Testis (tissue), 5 donors: Measurements from ENCODE around the gene FAM9B. TPM values are rescaled to one million over a fixed set of nuclear protein-coding genes. Genes with fewer than 3 reads are reported as not detected.

ENCODE experiments used
- DNase-seq: peaks from one replicate; pipeline ENCODE4 v3.0.0-alpha.2; 2019
- H3K27ac ChIP-seq, 2 donors: fragments of 200-600 bp; sonication (generic); one replicate each; pipeline ENCODE4 v1.5.1; 2019
- H3K27me3 ChIP-seq: fragments of 200-600 bp; sonication (generic); one replicate; pipeline ENCODE4 v1.5.1; 2019
- H3K36me3 ChIP-seq: fragments of 200-600 bp; sonication (generic); one replicate; pipeline ENCODE4 v1.5.1; 2017; ENCODE audit warnings: low read depth; ENCODE audit errors: missing control alignments
- H3K4me1 ChIP-seq: fragments of 200-600 bp; sonication (generic); one replicate; pipeline ENCODE4 v1.5.1; 2019
- H3K4me3 ChIP-seq, 2 donors: fragments of 200-600 bp; sonication (generic); one replicate each; pipeline ENCODE4 v1.5.1; 2017 to 2019
- H3K9me3 ChIP-seq: fragments of 200-600 bp; sonication (generic); one replicate; pipeline ENCODE4 v1.5.1; 2017
- POLR2A ChIP-seq: fragments of 450-650 bp; IDR thresholded peaks from one replicate; pipeline ENCODE4 v1.6.1; 2017; ENCODE audit warnings: antibody characterized with exemption, mild to moderate bottlenecking, moderate library complexity
- WGBS, 2 donors: methylation state at CpG; one replicate each; pipeline ENCODE4 v1.1.5; 2018; 5-methylcytosine and 5-hydroxymethylcytosine counted together
- intact Hi-C: fragments of 100-400 bp; cut with DNase I; formaldehyde crosslinking; loops from one replicate; pipeline ENCODE4 v1.15.1; 2023; ENCODE audit warnings: low total_unique reads
- long read RNA-seq, 2 donors: transcript quantifications; one replicate each; lab custom pipeline, GENCODE V29; 2026
- polyA plus RNA-seq: library from polyadenylated mRNA; stranded (reverse); fragments of 350-450 nt; fragmentation: Illumina TruSeq; extraction: RNeasy Lipid Tissue Mini Kit (QIAGEN cat#74804); gene quantifications from one replicate; pipeline ENCODE4 v1.2.3, GENCODE V29; 2014; ENCODE audit warnings: low read depth, low replicate concordance; ENCODE audit not compliant: insufficient read depth
- total RNA-seq, 2 donors: library from RNA; depleted of rRNA; stranded (reverse); fragments of >200 nt; gene quantifications; one replicate each; pipeline ENCODE4 v1.2.3, GENCODE V29; 2016
- TF ChIP-seq, protein P1 (sequence below), 3 experiments: fragments of 450-650 bp in 2 of 3; fragments of 200-600 bp in 1 of 3; sonication (generic) in 1 of 3; IDR thresholded peaks; one replicate each; pipeline ENCODE4 v1.5.1; 2016 to 2019; ENCODE audit warnings: antibody characterized with exemption in 3 of 3, mild to moderate bottlenecking in 2 of 3, moderate library complexity in 1 of 3

Gene FAM9B
- total RNA-seq, result 1 to 10 TPM; 4.6 to 4.7 TPM
- 5.0 TPM for polyA plus RNA-seq
- long read RNA-seq, donor 1, partial matches to known transcripts, result 0 of 1 reads
- long read RNA-seq, donor 1, other reads (novel, unspliced or antisense), result 0 of 1 reads
- long read RNA-seq, donor 2, result 0 reads

GRCh38 chrX:9033989-9034388 is at the start of gene FAM9B:
Gene FAM9B, minus strand, starts transcription at chrX:9034127. Its CDS starts 1,141 bp downstream, at chrX:9032986.
- no peak for TF ChIP-seq POLR2A
- TF ChIP-seq, protein P1, sequence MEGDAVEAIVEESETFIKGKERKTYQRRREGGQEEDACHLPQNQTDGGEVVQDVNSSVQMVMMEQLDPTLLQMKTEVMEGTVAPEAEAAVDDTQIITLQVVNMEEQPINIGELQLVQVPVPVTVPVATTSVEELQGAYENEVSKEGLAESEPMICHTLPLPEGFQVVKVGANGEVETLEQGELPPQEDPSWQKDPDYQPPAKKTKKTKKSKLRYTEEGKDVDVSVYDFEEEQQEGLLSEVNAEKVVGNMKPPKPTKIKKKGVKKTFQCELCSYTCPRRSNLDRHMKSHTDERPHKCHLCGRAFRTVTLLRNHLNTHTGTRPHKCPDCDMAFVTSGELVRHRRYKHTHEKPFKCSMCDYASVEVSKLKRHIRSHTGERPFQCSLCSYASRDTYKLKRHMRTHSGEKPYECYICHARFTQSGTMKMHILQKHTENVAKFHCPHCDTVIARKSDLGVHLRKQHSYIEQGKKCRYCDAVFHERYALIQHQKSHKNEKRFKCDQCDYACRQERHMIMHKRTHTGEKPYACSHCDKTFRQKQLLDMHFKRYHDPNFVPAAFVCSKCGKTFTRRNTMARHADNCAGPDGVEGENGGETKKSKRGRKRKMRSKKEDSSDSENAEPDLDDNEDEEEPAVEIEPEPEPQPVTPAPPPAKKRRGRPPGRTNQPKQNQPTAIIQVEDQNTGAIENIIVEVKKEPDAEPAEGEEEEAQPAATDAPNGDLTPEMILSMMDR (IDR thresholded peaks at IDR 0.05), result no peak
- no peaks in the 10 kb centered on the region for H3K27me3 ChIP-seq
- no peaks in the 10 kb centered on the region for H3K9me3 ChIP-seq
- H3K4me3 ChIP-seq, result peak within 1 kb of the TSS in 1 of 2 donors; percentile 23
- 78 to 89% methylated on average over 10 of the region's 11 CpGs for WGBS, 2 donors
- peak; percentile 27 for DNase-seq
- H3K36me3 ChIP-seq, result no peaks in the 10 kb centered on the region
- intact Hi-C loops, result no loop called here
- no peak within 1 kb of the TSS for H3K27ac ChIP-seq
- H3K4me1 ChIP-seq, result no peaks in the 10 kb centered on the region

- intact Hi-C loops, result no loop called here
- Histone ChIP-seq H3K27me3 (no peaks in the 10 kb centered on the region), H3K4me1 (no peaks in the 10 kb centered on the region), H3K9me3 (no peaks in the 10 kb centered on the region), H3K27ac (no peak overlapping the region), H3K4me3 (no peak overlapping the region), H3K36me3 (no peaks in the 10 kb centered on the region)
- TF ChIP-seq POLR2A, result no peak
- TF ChIP-seq, protein P1 (IDR thresholded peaks at IDR 0.05), result no peak
- no peak for DNase-seq
- WGBS, 2 donors, result 88 to 94% methylated on average over 2 of the region's 2 CpGs
Observed at GRCh38 chrX:9081271-9081670, 47.3 kb upstream of the FAM9B start.

GRCh38 chrX:9074326-9074725 is 40.4 kb upstream of the FAM9B start:
- TF ChIP-seq, protein P1 (IDR thresholded peaks at IDR 0.05), result no peak
- TF ChIP-seq POLR2A, result no peak
- intact Hi-C loops, result no loop called here
- Histone ChIP-seq H3K27ac (no peak overlapping the region), H3K4me3 (no peak overlapping the region), H3K4me1 (no peaks in the 10 kb centered on the region), H3K9me3 (no peaks in the 10 kb centered on the region), H3K36me3 (no peaks in the 10 kb centered on the region), H3K27me3 (no peaks in the 10 kb centered on the region)
- DNase-seq, result no peak
- 67 to 73% methylated on average over 5 of the region's 5 CpGs for WGBS, 2 donors

GRCh38 chrX:9072281-9072680 is 38.4 kb upstream of the FAM9B start:
- H3K27ac ChIP-seq, result no peak overlapping the region
- no peak for TF ChIP-seq POLR2A
- H3K4me3 ChIP-seq, result no peak overlapping the region
- no peaks in the 10 kb centered on the region for H3K9me3 ChIP-seq
- intact Hi-C loops, result no loop called here
- no peaks in the 10 kb centered on the region for H3K4me1 ChIP-seq
- H3K36me3 ChIP-seq, result no peaks in the 10 kb centered on the region
- DNase-seq, result no peak
- H3K27me3 ChIP-seq, result no peaks in the 10 kb centered on the region
- WGBS, 2 donors, result 52 to 57% methylated on average over 5 of the region's 5 CpGs

DNA sequence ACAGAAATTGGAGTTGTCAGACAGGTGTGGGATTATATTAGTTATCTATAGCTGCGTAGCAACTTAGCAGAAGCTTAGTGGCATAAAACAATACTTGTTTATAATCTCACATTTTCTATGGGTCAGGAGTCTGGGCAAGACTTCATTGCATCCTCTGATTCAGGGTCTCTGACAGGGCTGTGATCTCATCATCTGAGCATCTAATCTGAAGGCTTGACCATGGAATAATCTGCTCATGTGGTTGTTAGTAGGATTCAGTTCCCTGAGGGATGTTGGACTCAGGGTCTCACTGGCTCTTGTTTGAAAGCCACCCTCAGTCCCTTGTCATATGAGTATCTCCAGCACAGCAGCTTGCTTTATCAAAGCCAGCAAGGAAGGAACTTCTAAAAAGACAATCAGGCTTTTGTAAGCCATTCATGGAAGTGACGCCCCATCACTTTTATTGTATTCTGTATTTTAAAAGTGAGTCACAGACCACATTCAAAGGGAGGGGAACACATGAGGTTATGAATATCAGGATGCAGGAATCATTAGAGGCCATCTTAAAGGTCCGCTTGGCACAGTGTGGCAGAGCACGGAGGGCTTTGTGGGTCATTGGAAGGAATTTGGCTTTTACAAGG is 37.2 kb upstream of the FAM9B start:
- H3K4me1 ChIP-seq, result no peaks in the 10 kb centered on the region
- no peak for TF ChIP-seq POLR2A
- TF ChIP-seq, protein P1 (IDR thresholded peaks at IDR 0.05), result no peak
- no peak overlapping the region for H3K4me3 ChIP-seq
- no peaks in the 10 kb centered on the region for H3K36me3 ChIP-seq
- WGBS, 2 donors, result 90 to 96% methylated on average over 4 of the region's 4 CpGs
- intact Hi-C loops, result no loop called here
- no peak overlapping the region for H3K27ac ChIP-seq
- no peak for DNase-seq
- no peaks in the 10 kb centered on the region for H3K9me3 ChIP-seq
- no peaks in the 10 kb centered on the region for H3K27me3 ChIP-seq
